DOHH2 (cell line): Measurements from ENCODE around the gene SLC50A1.

ENCODE experiments used
- CTCF ChIP-seq: fragments of 200-600 bp; sonication (generic); IDR thresholded peaks from one replicate; pipeline ENCODE4 v1.5.1; 2014; ENCODE audit warnings: antibody characterized with exemption, mild to moderate bottlenecking, low read depth, low read length; ENCODE audit not compliant: poor library complexity, severe bottlenecking
- EZH2phosphoT487 ChIP-seq: fragments of 200-600 bp; sonication (generic); IDR thresholded peaks from 2 replicates; pipeline ENCODE4 v1.6.1; 2017; ENCODE audit warnings: borderline replicate concordance, mild to moderate bottlenecking, antibody characterized with exemption, low read length, moderate library complexity, mixed read lengths

DNA sequence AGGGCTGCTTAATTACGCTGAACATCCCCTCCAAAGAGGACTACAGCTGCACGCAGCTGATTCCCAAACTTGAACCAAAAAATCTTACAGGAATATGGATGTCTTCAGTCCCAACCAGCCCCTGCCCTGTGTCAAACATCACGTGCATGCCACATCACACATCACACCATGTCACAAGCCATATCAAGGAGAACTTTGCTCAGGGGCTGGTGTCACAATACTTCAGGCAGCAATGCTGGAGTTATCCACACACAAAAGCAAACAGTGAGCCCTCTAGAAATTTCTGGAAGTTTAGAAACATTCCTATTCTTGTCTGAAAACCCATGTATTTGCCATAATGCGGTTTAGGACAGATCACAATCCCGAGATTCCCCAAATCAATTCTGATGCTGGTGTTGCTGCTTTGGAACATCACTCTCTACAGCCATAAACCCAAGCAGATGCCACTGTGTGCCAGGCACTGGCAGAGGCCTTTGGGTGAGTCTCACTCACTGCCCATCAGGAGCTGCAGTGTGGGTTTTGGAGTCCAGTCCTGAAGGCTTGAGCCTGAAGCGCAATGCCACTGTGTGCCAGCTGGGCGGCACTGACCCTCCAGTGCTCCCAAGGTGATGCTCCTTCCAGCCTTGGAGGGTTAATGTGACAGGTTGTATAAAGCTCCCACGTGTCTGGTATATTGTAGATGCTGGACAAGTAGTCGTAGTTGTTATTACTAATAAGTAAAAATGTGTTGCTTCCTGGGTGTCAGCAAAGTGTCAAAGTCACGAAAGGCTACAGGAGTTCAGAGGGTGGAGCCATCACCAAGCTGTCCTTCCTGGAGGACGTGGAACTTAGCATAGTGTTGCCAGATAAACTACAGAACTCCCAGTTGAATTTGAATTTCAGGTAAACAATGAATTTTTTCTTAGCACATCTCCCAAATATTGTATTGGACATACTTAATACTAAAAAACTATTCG lies 28.1 kb upstream of the SLC50A1 start:
- TF ChIP-seq CTCF = no peak
- no peak for TF ChIP-seq EZH2phosphoT487
